ENCODE results near the gene TMEM59L.
A peak's percentile ranks its signal among the peaks of the same experiment; 100 is the strongest.

Gene TMEM59L

GRCh38 chr19:18636969-18637629, 24.4 kb downstream of the TMEM59L start, which contains the start of gene KLHL26:
Gene KLHL26, plus strand, starts transcription at chr19:18637028. Its CDS starts 27 bp downstream, at chr19:18637055.
- no peak for DNase-seq (ENCODE audit: low read depth, low spot score)

DNA sequence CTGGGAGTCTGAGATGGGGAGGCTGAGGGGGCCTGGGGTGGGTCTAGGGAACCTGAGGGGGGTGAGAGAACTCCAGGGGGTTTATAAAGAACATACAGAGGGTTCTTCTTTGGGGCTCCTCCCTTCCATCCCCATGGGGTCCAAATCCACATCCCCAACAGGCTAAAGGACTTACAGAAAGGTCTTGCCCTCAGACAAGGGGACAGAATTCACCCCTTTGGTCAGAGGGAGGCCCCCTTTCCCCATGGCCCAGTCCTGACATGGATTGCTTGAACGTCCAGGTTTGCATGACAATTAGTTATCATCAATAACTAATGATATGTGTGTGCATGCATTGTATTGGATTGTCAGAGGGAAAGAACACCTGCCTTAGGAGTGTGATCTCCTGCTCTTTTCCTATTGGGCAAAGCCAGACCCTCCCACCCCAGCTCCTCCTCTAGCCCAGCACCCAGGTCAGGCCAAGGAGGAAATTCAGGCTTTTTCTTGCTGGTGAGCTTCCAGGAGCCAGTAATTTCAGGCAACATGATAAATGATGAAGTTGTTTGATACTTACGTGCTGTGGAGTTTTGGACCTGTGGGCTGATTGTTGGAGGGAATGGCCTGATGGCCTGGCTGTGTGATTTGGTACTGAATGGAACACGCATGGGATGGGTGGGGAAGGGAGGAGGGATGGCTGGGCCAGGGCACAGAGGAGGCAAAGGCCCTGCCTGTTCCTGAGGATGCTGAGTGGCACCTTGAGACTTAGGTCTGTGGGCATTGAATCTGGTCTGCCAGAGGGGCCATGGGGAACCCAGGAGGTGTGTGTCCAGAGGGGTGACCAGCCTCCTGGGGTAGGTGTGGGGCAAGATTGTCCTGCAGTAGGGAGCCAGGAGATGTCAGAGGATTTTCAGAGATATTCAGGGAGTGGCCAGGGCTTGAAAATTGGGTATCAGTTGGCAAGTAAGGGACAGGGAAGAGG, 25.3 kb downstream of the TMEM59L start:
- DNase-seq (ENCODE audit: low read depth, low spot score) = no peak

- DNase-seq (ENCODE audit: low read depth, low spot score) = no peak
Observed at GRCh38 chr19:18639706-18640243, 27.1 kb downstream of the TMEM59L start.

GRCh38 chr19:18644196-18645034, 31.7 kb downstream of the TMEM59L start:
- no peak for DNase-seq (ENCODE audit: low read depth, low spot score)

- DNase-seq (ENCODE audit: low read depth, low spot score) = no peak
Observed at GRCh38 chr19:18645035-18645511, 32.4 kb downstream of the TMEM59L start.

DNA sequence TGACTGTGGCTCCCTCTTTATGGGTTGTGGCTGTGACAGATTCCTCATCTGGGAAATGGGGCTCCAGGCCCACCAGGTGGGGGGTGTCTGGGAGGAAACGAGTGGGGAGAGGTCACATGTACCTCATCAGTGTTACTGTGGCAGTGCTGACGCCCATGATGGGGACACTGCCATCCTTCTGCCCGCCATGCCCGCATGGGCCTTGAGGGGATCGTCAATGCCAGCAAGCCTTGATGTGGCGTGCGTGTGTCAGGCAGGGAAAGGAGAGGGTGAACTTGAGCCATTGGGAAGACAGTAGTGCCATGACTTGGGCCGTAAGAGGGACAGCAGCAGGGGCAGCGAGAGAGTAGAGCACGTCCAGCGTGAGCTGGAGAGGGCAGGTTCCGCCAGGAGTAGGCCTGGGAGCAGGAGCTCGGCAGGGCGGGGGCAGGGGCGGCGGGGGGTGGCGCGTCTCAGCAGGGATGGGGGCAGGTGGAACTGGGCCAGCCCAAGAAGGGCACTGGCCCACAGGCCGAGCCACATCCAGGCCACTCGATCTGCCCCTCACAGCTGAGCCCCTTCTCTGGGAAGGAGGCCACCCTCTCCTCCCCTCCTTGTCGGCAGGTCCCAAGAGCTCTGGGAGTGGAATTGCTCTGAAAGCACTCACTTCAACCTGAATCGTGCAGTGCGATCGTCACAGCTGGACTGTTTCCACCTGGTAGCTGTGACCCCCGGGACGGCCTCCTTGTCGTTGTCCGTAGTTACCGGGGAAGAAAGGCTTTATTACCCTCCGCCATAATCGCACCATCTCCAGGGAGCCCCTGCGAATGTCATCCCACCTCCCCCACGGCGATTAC, 34.1 kb downstream of the TMEM59L start:
- DNase-seq (ENCODE audit: low read depth, low spot score) = no peak

DNA sequence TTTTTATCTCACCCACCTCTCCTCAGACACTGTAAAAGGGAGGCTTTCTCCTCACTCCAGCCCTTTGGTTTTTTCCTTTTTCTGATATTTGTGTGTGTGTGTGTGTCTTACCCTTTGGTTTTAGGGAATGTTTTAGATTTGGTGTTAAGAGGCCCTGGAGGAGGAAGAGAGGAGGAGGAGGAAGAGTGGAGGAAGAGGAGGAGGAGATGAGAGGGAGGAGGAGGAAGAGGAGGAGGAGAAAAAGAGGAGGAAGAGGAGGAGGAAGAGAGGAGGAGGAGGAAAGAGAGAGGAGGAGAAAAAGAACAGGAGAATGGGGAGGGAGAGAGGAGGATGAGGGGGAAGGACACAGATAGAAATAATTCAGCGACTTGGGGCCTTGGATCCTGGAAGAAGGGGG, 34.7 kb downstream of the TMEM59L start:
- DNase-seq (ENCODE audit: low read depth, low spot score) = no peak

DNA sequence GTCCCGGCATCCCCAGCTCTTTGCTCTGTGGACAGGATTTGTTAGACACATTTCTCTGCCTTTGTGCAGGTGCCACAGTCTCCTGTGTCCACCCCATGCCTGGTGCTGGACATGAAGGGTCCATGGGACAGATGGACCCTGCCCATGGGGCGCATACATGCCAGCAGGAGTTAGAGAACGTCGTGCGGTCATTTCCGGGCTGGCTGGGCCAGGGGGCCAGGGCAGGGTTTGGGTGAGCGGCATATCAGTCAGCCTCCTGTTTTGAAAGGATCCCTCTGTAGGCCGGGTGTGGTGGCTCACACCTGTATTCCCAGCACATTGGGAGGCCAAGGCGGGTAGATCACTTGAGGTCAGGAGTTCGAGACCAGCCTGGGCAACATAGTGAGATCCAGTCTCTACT, 35.1 kb downstream of the TMEM59L start:
- DNase-seq (ENCODE audit: low read depth, low spot score) = no peak

DNA sequence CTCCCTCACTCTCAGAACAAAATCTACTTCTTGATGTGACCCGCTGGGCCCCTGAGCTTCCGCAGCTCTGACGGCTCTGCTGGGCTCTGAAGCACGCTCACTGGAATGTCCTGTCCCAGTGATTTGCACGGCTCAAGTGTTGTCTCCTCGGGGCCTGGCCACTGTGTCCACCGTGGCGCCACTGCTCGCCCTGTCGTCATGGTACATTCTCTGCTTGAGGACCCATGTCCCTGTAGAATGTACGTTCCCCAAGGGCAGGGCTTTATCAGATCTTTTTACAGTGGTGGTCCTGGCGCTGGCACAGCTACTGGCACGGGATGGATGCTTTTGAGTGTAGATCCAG, 36.3 kb downstream of the TMEM59L start:
- DNase-seq (ENCODE audit: low read depth, low spot score) = no peak

DNA sequence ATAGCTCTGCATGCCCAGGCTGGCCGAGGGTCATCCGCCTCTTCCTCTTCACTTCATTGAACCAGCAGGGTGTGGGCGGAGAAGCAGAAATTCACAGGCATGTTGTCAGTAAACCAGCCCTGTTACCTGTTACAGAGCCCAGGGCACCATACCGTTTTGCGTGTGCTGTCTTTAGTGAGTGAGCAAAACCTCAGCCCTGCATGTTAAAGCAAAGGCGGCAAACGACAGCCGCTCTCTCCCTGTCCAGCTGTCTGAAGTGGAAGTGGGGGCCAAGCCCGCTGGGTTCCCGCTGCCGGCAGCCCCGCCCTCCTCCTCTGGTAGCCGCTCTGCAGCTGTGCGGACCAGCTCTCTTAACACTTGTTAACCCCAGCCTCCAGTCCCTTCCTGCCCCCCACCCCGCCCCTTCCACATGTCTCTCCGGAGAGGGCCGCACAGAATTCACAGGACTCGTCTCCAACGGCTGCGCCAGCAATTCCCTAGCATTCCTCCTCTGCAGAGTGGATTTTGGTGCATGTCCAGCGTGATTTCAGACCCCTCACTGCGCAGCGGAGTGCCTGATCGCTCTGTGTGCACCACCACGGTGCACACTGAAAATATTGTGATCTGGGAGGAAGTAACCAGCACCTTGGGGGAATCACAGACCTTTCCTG, 36.8 kb downstream of the TMEM59L start:
- DNase-seq (ENCODE audit: low read depth, low spot score) = peak; percentile 58

GRCh38 chr19:18650021-18650390, 37.3 kb downstream of the TMEM59L start:
- DNase-seq (ENCODE audit: low read depth, low spot score) = no peak

DNA sequence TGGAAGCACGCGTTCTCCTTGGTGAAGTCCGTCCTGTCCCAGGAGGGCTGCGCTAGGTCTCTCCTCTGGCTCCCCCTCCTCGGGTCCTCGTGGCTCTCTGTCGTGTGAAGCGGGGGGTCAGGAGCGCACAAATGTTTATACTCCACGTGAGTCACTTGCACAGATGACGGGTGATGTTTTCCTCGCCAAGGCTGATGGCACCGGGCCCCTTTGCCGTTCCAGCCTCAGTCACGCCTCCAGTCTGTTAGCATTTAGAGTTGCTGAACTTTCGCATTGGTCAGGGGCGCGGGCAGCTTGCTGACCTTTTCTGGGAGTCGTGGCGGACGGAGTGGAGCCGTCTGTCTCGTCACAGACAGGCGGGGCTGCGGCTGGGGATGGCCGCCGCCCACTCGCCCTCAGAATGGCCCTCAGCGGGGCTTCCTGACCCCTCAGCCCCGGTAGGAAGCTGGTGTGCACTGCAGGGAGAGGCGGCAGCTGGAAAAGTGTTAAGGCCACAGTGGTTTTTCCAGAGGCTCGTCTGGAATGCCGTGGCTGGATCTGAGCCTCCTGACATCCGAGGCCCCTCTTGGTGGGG, 37.9 kb downstream of the TMEM59L start:
- DNase-seq (ENCODE audit: low read depth, low spot score) = no peak

DNA sequence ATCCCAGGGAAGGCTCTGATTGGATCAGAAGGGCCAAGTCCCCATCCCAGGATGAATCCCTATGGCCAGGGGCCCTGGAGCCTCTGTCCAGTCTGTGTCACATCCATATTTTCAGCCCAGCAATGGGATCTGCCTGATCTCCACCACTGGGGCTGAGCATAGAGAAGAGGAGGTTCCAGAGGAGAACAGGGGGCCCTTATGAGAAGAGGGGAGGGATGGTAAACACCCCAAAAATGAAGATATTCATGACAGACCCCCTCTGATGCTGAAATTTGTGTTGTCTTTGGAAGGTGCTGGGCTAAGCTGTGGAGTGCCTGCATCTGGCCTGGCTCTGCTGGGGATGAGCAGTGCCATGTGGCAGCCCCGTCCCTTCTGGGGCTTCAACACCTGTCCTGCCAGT, 38.6 kb downstream of the TMEM59L start:
- no peak for DNase-seq (ENCODE audit: low read depth, low spot score)

- DNase-seq (ENCODE audit: low read depth, low spot score) = no peak
Observed at GRCh38 chr19:18651733-18652132, 39.1 kb downstream of the TMEM59L start.

- no peak for DNase-seq (ENCODE audit: low read depth, low spot score)
Observed at GRCh38 chr19:18653853-18654252, 41.2 kb downstream of the TMEM59L start.

GRCh38 chr19:18654469-18654868, 41.8 kb downstream of the TMEM59L start:
- no peak for DNase-seq (ENCODE audit: low read depth, low spot score)

DNA sequence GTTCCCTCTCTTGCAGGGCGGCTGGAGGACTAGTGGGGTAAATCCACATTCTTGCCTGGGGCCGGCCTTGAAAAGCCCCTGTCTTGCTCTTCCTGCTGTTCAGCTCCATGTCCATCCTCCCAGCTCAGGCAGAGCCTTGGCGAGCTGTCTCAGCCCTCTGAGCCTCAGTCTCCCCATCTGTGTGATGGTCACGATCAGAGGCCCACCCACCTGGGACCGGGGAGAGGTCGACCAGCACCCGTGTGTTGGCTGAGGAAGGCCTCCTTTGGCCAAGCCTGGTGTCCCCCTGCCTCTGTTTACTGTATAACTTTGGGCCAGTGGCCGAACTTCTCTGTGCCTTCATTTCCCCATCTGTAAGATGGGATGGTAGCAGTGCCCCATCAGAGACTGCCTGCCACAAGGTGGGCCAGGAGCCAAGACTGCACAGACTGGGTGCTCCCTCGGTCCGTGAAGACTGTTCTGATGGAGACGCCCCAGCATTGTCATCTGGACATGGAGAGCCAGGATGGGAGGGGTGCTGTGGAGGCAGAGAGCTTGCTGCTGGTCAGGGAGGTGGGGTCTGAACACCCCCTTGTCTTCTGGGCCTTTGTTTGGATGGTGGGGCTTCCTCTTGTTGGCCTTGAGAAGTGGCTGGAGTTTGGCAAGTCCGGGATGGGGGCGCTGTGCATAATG, 42.6 kb downstream of the TMEM59L start:
- DNase-seq (ENCODE audit: low read depth, low spot score) = no peak

- no peak for DNase-seq (ENCODE audit: low read depth, low spot score)
Observed at GRCh38 chr19:18656337-18657086, 43.8 kb downstream of the TMEM59L start.
